ENCODE measurements around the gene PRAMEF1.

PRAMEF1 gene

DNA sequence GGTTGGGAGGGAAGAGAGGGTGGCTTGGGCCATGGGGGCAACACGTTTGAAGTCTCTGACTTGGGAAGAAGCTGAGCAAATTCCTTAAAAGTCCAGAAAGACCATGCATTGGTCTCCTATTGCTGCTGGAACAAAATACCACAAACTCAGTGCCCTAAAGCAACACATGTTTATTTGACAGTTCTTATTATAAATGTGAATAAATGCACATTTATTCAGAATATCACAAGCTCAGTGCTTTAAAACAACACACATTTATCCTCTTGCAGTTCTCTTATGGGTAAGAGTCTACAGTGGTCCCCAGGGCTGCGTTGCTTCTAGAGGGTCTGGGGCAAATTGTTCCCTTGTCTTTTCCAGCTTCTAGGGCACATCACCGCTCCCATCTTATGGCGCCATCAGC is 27.7 kb upstream of the PRAMEF1 start:
- no peak overlapping the region for H3K4me3 ChIP-seq (ENCODE audit: insufficient read depth in 1 of 2, low read depth in 1 of 2, low read length in 2 of 2)
- no peak overlapping the region for H2BK15ac ChIP-seq (ENCODE audit: low read depth, poor library complexity, severe bottlenecking)
- no peak overlapping the region for H2BK120ac ChIP-seq (ENCODE audit: low read depth, low read length)
- H3K4ac ChIP-seq (ENCODE audit: low read depth in 1 of 2, low read length in 2 of 2), result no peak overlapping the region
- no peaks in the 10 kb centered on the region for H3K79me1 ChIP-seq (replicated peaks; ENCODE audit: low read length, poor library complexity, severe bottlenecking)
- H2AFZ ChIP-seq (ENCODE audit: low read depth, low read length), result no peak overlapping the region
- no peak overlapping the region for H2BK5ac ChIP-seq (ENCODE audit: low read depth, low read length, poor library complexity, severe bottlenecking)
- no peak overlapping the region for H2BK12ac ChIP-seq (ENCODE audit: low read length in 2 of 2)
- no peaks in the 10 kb centered on the region for H3K9me3 ChIP-seq (ENCODE audit: control insufficient read depth, low read length)
- H3K27me3 ChIP-seq (ENCODE audit: control insufficient read depth in 1 of 2, insufficient read depth in 1 of 2, low read length in 2 of 2), result peaks cover 0 to 29% of the 10 kb centered on the region in 2 experiments
- H2AK5ac ChIP-seq (ENCODE audit: low read length, severe bottlenecking), result no peak overlapping the region
- H4K91ac ChIP-seq (ENCODE audit: low read length), result no peak overlapping the region
- H3K4me2 ChIP-seq (ENCODE audit: low read length, poor library complexity, severe bottlenecking), result no peak overlapping the region
- no peak overlapping the region for H3K27ac ChIP-seq (ENCODE audit: low read length, poor library complexity, severe bottlenecking)
- no peak overlapping the region for H3K18ac ChIP-seq (ENCODE audit: low read depth in 1 of 2, low read length in 2 of 2)
- no peak overlapping the region for H3K23ac ChIP-seq (ENCODE audit: low read length in 2 of 2)
- no peaks in the 10 kb centered on the region for H3K36me3 ChIP-seq (ENCODE audit: control insufficient read depth in 1 of 2, insufficient read depth in 2 of 2, low read depth in 1 of 2, low read length in 2 of 2)
- H3K14ac ChIP-seq (ENCODE audit: low read length in 2 of 2), result no peak overlapping the region
- no peak overlapping the region for H3K9ac ChIP-seq (ENCODE audit: low read length)
- no peaks in the 10 kb centered on the region for H3K4me1 ChIP-seq (ENCODE audit: control insufficient read depth, insufficient read depth, low read depth, low read length)
- WGBS, result 78% methylated on average over 3 of the region's 4 CpGs
- H4K8ac ChIP-seq (ENCODE audit: low read length), result no peak overlapping the region
- DNase-seq, result no peak

DNA sequence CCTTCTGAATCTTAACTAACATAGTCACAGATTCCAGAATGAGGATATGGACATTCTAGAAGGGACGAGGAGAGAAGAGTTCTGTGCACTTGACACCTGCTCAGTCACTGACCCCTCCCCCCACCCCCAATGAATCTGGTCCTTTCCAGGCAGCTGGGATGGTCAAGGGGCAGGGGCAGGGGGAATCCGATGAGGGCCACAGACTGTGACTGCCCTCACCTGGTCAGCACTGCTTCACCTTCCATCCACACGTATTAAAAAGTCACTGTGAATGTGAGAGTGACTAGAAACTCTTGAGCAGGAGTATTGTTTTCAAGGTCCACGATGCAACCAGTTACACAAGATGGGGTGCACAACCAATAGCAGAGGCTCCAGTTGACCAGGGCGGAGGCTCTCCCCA is 27.2 kb upstream of the PRAMEF1 start:
- no peak overlapping the region for H4K91ac ChIP-seq (ENCODE audit: low read length)
- no peak overlapping the region for H2AFZ ChIP-seq (ENCODE audit: low read depth, low read length)
- H3K4me1 ChIP-seq (ENCODE audit: control insufficient read depth, insufficient read depth, low read depth, low read length), result no peaks in the 10 kb centered on the region
- H3K27me3 ChIP-seq (ENCODE audit: control insufficient read depth in 1 of 2, insufficient read depth in 1 of 2, low read length in 2 of 2), result peaks cover 0 to 26% of the 10 kb centered on the region in 2 experiments
- no peak overlapping the region for H3K18ac ChIP-seq (ENCODE audit: low read depth in 1 of 2, low read length in 2 of 2)
- H3K4ac ChIP-seq (ENCODE audit: low read depth in 1 of 2, low read length in 2 of 2), result no peak overlapping the region
- H2BK15ac ChIP-seq (ENCODE audit: low read depth, poor library complexity, severe bottlenecking), result no peak overlapping the region
- no peak for DNase-seq
- H2BK5ac ChIP-seq (ENCODE audit: low read depth, low read length, poor library complexity, severe bottlenecking), result no peak overlapping the region
- no peak overlapping the region for H2AK5ac ChIP-seq (ENCODE audit: low read length, severe bottlenecking)
- no peaks in the 10 kb centered on the region for H3K9me3 ChIP-seq (ENCODE audit: control insufficient read depth, low read length)
- H3K36me3 ChIP-seq (ENCODE audit: control insufficient read depth in 1 of 2, insufficient read depth in 2 of 2, low read depth in 1 of 2, low read length in 2 of 2), result no peaks in the 10 kb centered on the region
- WGBS, result 44% methylated on average over 3 of the region's 5 CpGs
- H3K9ac ChIP-seq (ENCODE audit: low read length), result no peak overlapping the region
- H2BK12ac ChIP-seq (ENCODE audit: low read length in 2 of 2), result no peak overlapping the region
- H3K14ac ChIP-seq (ENCODE audit: low read length in 2 of 2), result no peak overlapping the region
- H4K8ac ChIP-seq (ENCODE audit: low read length), result no peak overlapping the region
- no peak overlapping the region for H3K23ac ChIP-seq (ENCODE audit: low read length in 2 of 2)
- no peaks in the 10 kb centered on the region for H3K79me1 ChIP-seq (replicated peaks; ENCODE audit: low read length, poor library complexity, severe bottlenecking)
- no peak overlapping the region for H3K27ac ChIP-seq (ENCODE audit: low read length, poor library complexity, severe bottlenecking)
- H3K4me2 ChIP-seq (ENCODE audit: low read length, poor library complexity, severe bottlenecking), result no peak overlapping the region
- H2BK120ac ChIP-seq (ENCODE audit: low read depth, low read length), result no peak overlapping the region
- H3K4me3 ChIP-seq (ENCODE audit: insufficient read depth in 1 of 2, low read depth in 1 of 2, low read length in 2 of 2), result no peak overlapping the region

- no peak overlapping the region for H2BK12ac ChIP-seq (ENCODE audit: low read length in 2 of 2)
- H3K23ac ChIP-seq (ENCODE audit: low read length in 2 of 2), result no peak overlapping the region
- DNase-seq, result no peak
- H3K79me1 ChIP-seq (replicated peaks; ENCODE audit: low read length, poor library complexity, severe bottlenecking), result no peaks in the 10 kb centered on the region
- peaks cover 0 to 18% of the 10 kb centered on the region in 2 experiments for H3K27me3 ChIP-seq (ENCODE audit: control insufficient read depth in 1 of 2, insufficient read depth in 1 of 2, low read length in 2 of 2)
- no peak overlapping the region for H3K4me2 ChIP-seq (ENCODE audit: low read length, poor library complexity, severe bottlenecking)
- H4K8ac ChIP-seq (ENCODE audit: low read length), result no peak overlapping the region
- no peaks in the 10 kb centered on the region for H3K4me1 ChIP-seq (ENCODE audit: control insufficient read depth, insufficient read depth, low read depth, low read length)
- no peak overlapping the region for H2BK120ac ChIP-seq (ENCODE audit: low read depth, low read length)
- 54% methylated on average over 1 of the region's 2 CpGs for WGBS
- H2AK5ac ChIP-seq (ENCODE audit: low read length, severe bottlenecking), result no peak overlapping the region
- H3K27ac ChIP-seq (ENCODE audit: low read length, poor library complexity, severe bottlenecking), result no peak overlapping the region
- no peaks in the 10 kb centered on the region for H3K36me3 ChIP-seq (ENCODE audit: control insufficient read depth in 1 of 2, insufficient read depth in 2 of 2, low read depth in 1 of 2, low read length in 2 of 2)
- no peak overlapping the region for H2AFZ ChIP-seq (ENCODE audit: low read depth, low read length)
- H3K4ac ChIP-seq (ENCODE audit: low read depth in 1 of 2, low read length in 2 of 2), result no peak overlapping the region
- H2BK5ac ChIP-seq (ENCODE audit: low read depth, low read length, poor library complexity, severe bottlenecking), result no peak overlapping the region
- no peak overlapping the region for H4K91ac ChIP-seq (ENCODE audit: low read length)
- no peak overlapping the region for H2BK15ac ChIP-seq (ENCODE audit: low read depth, poor library complexity, severe bottlenecking)
- H3K9ac ChIP-seq (ENCODE audit: low read length), result no peak overlapping the region
- no peak overlapping the region for H3K14ac ChIP-seq (ENCODE audit: low read length in 2 of 2)
- no peak overlapping the region for H3K18ac ChIP-seq (ENCODE audit: low read depth in 1 of 2, low read length in 2 of 2)
- H3K9me3 ChIP-seq (ENCODE audit: control insufficient read depth, low read length), result no peaks in the 10 kb centered on the region
- no peak overlapping the region for H3K4me3 ChIP-seq (ENCODE audit: insufficient read depth in 1 of 2, low read depth in 1 of 2, low read length in 2 of 2)
Measured at GRCh38 chr1:12769031-12769430, 22.2 kb upstream of the PRAMEF1 start.

GRCh38 chr1:12769976-12770505 is 21.2 kb upstream of the PRAMEF1 start:
- no peak overlapping the region for H2BK120ac ChIP-seq (ENCODE audit: low read depth, low read length)
- H3K14ac ChIP-seq (ENCODE audit: low read length in 2 of 2), result no peak overlapping the region
- H3K79me1 ChIP-seq (replicated peaks; ENCODE audit: low read length, poor library complexity, severe bottlenecking), result no peaks in the 10 kb centered on the region
- no peak overlapping the region for H3K23ac ChIP-seq (ENCODE audit: low read length in 2 of 2)
- no peak overlapping the region for H2AFZ ChIP-seq (ENCODE audit: low read depth, low read length)
- H3K36me3 ChIP-seq (ENCODE audit: control insufficient read depth in 1 of 2, insufficient read depth in 2 of 2, low read depth in 1 of 2, low read length in 2 of 2), result no peaks in the 10 kb centered on the region
- 54% methylated on average over 7 of the region's 7 CpGs for WGBS
- no peak overlapping the region for H2AK5ac ChIP-seq (ENCODE audit: low read length, severe bottlenecking)
- H3K4me3 ChIP-seq (ENCODE audit: insufficient read depth in 1 of 2, low read depth in 1 of 2, low read length in 2 of 2), result no peak overlapping the region
- no peak overlapping the region for H3K4ac ChIP-seq (ENCODE audit: low read depth in 1 of 2, low read length in 2 of 2)
- no peak overlapping the region for H4K8ac ChIP-seq (ENCODE audit: low read length)
- no peaks in the 10 kb centered on the region for H3K4me1 ChIP-seq (ENCODE audit: control insufficient read depth, insufficient read depth, low read depth, low read length)
- H2BK5ac ChIP-seq (ENCODE audit: low read depth, low read length, poor library complexity, severe bottlenecking), result no peak overlapping the region
- H3K27me3 ChIP-seq (ENCODE audit: control insufficient read depth in 1 of 2, insufficient read depth in 1 of 2, low read length in 2 of 2), result peaks cover 0 to 18% of the 10 kb centered on the region in 2 experiments
- no peaks in the 10 kb centered on the region for H3K9me3 ChIP-seq (ENCODE audit: control insufficient read depth, low read length)
- no peak overlapping the region for H2BK12ac ChIP-seq (ENCODE audit: low read length in 2 of 2)
- H3K4me2 ChIP-seq (ENCODE audit: low read length, poor library complexity, severe bottlenecking), result no peak overlapping the region
- no peak overlapping the region for H3K9ac ChIP-seq (ENCODE audit: low read length)
- DNase-seq, result no peak
- H2BK15ac ChIP-seq (ENCODE audit: low read depth, poor library complexity, severe bottlenecking), result no peak overlapping the region
- H3K18ac ChIP-seq (ENCODE audit: low read depth in 1 of 2, low read length in 2 of 2), result no peak overlapping the region
- no peak overlapping the region for H4K91ac ChIP-seq (ENCODE audit: low read length)
- H3K27ac ChIP-seq (ENCODE audit: low read length, poor library complexity, severe bottlenecking), result no peak overlapping the region

Data from mesenchymal stem cell (in vitro differentiated cells and primary cell).